DMS153 (cell line): Measurements from ENCODE around the gene HAO2.

Experiments used
- DNase-seq: peaks from one replicate; lab custom pipeline; 2025; lab: John Stamatoyannopoulos, UW

Gene HAO2

GRCh38 chr1:119440721-119441307 lies 72.2 kb downstream of the HAO2 start:
- DNase-seq = no peak

GRCh38 chr1:119442756-119443155 lies 74.2 kb downstream of the HAO2 start:
- no peak for DNase-seq
